ENCODE measurements around the gene RAD51B.

DNA sequence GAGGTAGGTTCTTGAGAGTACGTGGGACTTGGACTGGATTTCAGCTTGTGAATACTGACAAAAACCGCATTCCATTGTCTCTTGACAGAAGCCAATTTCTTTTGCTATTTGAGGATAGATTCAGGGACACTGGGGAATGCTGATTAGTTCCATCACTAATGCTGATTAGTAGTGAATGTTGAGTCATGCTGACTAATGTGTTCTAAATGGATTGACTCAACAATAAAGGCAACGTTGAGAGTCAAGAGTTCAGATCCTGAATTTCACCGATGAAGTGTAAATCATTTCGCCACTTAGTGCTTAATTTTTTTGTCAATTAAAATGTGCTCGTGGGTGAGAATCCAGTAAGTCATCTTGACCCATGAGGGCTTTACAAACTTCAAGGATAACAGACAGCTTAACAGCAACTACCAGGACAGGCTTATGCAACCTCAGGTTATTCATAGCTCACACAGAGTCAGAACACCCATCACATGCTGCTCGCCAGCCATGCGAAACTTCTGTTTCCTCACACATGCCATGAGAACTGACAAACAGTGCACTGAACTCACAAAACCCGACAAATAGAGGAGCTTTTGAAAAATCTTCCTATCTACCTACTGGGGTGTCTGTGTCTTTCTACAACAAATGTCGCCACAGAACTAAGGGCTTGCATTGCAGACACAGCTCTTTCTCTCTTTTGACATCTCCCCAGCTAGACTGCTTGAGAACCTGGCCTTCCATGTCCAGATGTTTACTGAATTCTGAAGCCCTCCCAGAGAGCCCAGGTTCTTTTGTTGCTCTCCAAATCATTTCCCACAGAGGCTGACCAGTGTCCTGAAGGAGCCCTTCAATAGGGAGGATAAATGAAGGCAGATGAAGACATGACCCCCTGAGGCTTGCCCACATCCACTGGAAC lies 656.9 kb downstream of the RAD51B start:
- TF ChIP-seq, protein P1, sequence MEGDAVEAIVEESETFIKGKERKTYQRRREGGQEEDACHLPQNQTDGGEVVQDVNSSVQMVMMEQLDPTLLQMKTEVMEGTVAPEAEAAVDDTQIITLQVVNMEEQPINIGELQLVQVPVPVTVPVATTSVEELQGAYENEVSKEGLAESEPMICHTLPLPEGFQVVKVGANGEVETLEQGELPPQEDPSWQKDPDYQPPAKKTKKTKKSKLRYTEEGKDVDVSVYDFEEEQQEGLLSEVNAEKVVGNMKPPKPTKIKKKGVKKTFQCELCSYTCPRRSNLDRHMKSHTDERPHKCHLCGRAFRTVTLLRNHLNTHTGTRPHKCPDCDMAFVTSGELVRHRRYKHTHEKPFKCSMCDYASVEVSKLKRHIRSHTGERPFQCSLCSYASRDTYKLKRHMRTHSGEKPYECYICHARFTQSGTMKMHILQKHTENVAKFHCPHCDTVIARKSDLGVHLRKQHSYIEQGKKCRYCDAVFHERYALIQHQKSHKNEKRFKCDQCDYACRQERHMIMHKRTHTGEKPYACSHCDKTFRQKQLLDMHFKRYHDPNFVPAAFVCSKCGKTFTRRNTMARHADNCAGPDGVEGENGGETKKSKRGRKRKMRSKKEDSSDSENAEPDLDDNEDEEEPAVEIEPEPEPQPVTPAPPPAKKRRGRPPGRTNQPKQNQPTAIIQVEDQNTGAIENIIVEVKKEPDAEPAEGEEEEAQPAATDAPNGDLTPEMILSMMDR (tag by site-specific recombination; IDR thresholded peaks at IDR 0.05): no peak
- no peak for TF ChIP-seq ZNF146 (tag by site-specific recombination; IDR thresholded peaks at IDR 0.05)
- no peak for TF ChIP-seq ZNF785 (tag by site-specific recombination; IDR thresholded peaks at IDR 0.05)
- no peak for TF ChIP-seq REST (tag by site-specific recombination; IDR thresholded peaks at IDR 0.05)
- no peak for TF ChIP-seq ZNF157 (tag by site-specific recombination; IDR thresholded peaks at IDR 0.05)
- TF ChIP-seq KLF10 (tag by site-specific recombination; IDR thresholded peaks at IDR 0.05): no peak
- no peak for TF ChIP-seq ZBTB1 (tag by site-specific recombination; IDR thresholded peaks at IDR 0.05)
- TF ChIP-seq, protein P2, sequence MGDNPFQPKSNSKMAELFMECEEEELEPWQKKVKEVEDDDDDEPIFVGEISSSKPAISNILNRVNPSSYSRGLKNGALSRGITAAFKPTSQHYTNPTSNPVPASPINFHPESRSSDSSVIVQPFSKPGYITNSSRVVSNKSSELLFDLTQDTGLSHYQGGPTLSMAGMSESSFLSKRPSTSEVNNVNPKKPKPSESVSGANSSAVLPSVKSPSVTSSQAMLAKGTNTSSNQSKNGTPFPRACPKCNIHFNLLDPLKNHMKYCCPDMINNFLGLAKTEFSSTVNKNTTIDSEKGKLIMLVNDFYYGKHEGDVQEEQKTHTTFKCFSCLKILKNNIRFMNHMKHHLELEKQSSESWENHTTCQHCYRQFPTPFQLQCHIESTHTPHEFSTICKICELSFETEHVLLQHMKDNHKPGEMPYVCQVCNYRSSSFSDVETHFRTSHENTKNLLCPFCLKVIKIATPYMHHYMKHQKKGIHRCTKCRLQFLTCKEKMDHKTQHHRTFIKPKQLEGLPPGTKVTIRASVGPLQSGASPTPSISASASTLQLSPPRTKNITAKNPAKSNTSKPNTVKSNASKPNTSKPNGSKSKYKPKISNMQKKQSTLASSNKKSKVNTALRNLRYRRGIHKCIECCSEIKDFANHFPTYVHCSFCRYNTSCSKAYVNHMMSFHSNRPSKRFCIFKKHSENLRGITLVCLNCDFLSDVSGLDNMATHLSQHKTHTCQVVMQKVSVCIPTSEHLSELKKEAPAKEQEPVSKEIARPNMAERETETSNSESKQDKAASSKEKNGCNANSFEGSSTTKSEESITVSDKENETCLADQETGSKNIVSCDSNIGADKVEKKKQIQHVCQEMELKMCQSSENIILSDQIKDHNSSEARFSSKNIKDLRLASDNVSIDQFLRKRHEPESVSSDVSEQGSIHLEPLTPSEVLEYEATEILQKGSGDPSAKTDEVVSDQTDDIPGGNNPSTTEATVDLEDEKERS (tag by site-specific recombination; IDR thresholded peaks at IDR 0.05): no peak
- TF ChIP-seq MYNN (tag by site-specific recombination; IDR thresholded peaks at IDR 0.05; ENCODE audit: borderline replicate concordance): no peak

Measured in HEK293 (cell line).